K562 (cell line): Measurements from ENCODE around the gene FEV. TPM values are rescaled to one million over a fixed set of nuclear protein-coding genes. Genes with fewer than 3 reads are reported as not detected.

ENCODE experiments used
- ATAC-seq: fragments of 200-7000 bp; cut with Tn5 transposase; 3 replicates; pipeline ENCODE4 v1.9.1; 2020; ENCODE audit warnings: moderate library complexity
- BruUV-seq: library from RNA; stranded (reverse); fragments of 400-500 nt; replicated peaks from 2 replicates; lab custom pipeline; 2021; lab: Mats Ljungman, UMichigan
- CTCF ChIA-PET: fragments of 300-600 bp; formaldehyde crosslinking; extraction: SDS; loops from one replicate; lab custom pipeline; 2021; ENCODE audit warnings: low intra/inter-chr PET ratio; lab: Yijun Ruan, JAX
- POLR2A ChIA-PET: fragments of 300-600, 350-650 bp; sonication (Branson Sonifier 250); formaldehyde crosslinking; extraction: SDS; loops from one replicate; lab custom pipeline; 2021; ENCODE audit warnings: antibody characterized with exemption, inconsistent platforms; lab: Yijun Ruan, JAX
- DNase-seq, 4 experiments: peaks; one replicate each; pipeline versions ENCODE4 v3.0.0 to v3.0.0-alpha.2; 2011 to 2018; ENCODE audit warnings: low spot score in 3 of 4, mixed read lengths in 3 of 4; ENCODE audit errors: extremely low read depth in 1 of 4
- FAIRE-seq: peaks from 2 replicates; lab custom pipeline; 2011; peaks lifted over from hg19 to GRCh38; lab: Jason Lieb, UNC
- H2AFZ ChIP-seq: 2 replicates; pipeline ENCODE4 v1.6.0; 2011; ENCODE audit warnings: low read depth, low read length, control low read depth, inconsistent platforms
- H3K27ac ChIP-seq: fragments of 200-600 bp; 3 replicates; pipeline ENCODE4 v1.8.0; 2011; ENCODE audit warnings: low read depth, mild to moderate bottlenecking, control low read depth, inconsistent platforms, low read length, moderate library complexity, mixed read lengths; ENCODE audit errors: extremely low read depth
- H3K27me3 ChIP-seq, 2 experiments: fragments of 300-600 bp in 1 of 2; 2 replicates in 1 of 2; 3 replicates in 1 of 2; pipeline versions ENCODE4 v1.6.0 to v1.8.0; 2011; ENCODE audit warnings: inconsistent platforms in 2 of 2, low read length in 2 of 2, mild to moderate bottlenecking in 1 of 2, mixed read lengths in 1 of 2, moderate library complexity in 1 of 2; ENCODE audit not compliant: control insufficient read depth in 2 of 2, insufficient read depth in 2 of 2
- H3K36me3 ChIP-seq: fragments of 300-600 bp; 3 replicates; pipeline ENCODE4 v1.8.0; 2011; ENCODE audit warnings: mild to moderate bottlenecking, low read length, inconsistent platforms; ENCODE audit not compliant: control insufficient read depth, insufficient read depth
- H3K4me1 ChIP-seq, 2 experiments: fragments of 200-600 bp in 1 of 2; replicated peaks in 1 of 2; 2 replicates in 1 of 2; 3 replicates in 1 of 2; pipeline versions ENCODE4 v1.5.1 to v1.8.0; 2011; ENCODE audit warnings: inconsistent platforms in 2 of 2, low read length in 2 of 2, mild to moderate bottlenecking in 1 of 2, mixed read lengths in 1 of 2, moderate library complexity in 1 of 2; ENCODE audit not compliant: control insufficient read depth in 2 of 2, insufficient read depth in 2 of 2
- H3K4me2 ChIP-seq: 2 replicates; pipeline ENCODE4 v1.6.1; 2011; ENCODE audit warnings: low read length, control low read depth, inconsistent platforms, mixed read lengths; ENCODE audit not compliant: insufficient read depth
- H3K4me3 ChIP-seq: fragments of 200-600 bp; sonication (generic), shearing (Covaris generic); 2 replicates; pipeline ENCODE4 v1.5.1; 2016; ENCODE audit warnings: control low read depth, inconsistent platforms
- H3K79me2 ChIP-seq: fragments of 200-600 bp; 3 replicates; pipeline ENCODE4 v1.8.0; 2011; ENCODE audit warnings: low read length, inconsistent platforms; ENCODE audit not compliant: control insufficient read depth, insufficient read depth
- H3K9ac ChIP-seq, 2 experiments: 2 replicates each; pipeline versions ENCODE4 v1.6.0 to v1.6.1; 2011; ENCODE audit warnings: low read depth in 2 of 2, low read length in 2 of 2, control low read depth in 1 of 2, inconsistent platforms in 1 of 2, mild to moderate bottlenecking in 1 of 2, mixed read lengths in 1 of 2; ENCODE audit not compliant: insufficient read depth in 1 of 2
- H3K9me1 ChIP-seq: one replicate; pipeline ENCODE4 v1.6.0; 2011; ENCODE audit warnings: inconsistent platforms, mild to moderate bottlenecking, low read length, moderate library complexity; ENCODE audit not compliant: control insufficient read depth, insufficient read depth
- H3K9me3 ChIP-seq: replicated peaks from 2 replicates; pipeline ENCODE4 v1.5.1; 2011; ENCODE audit warnings: low read depth, low read length, inconsistent platforms; ENCODE audit not compliant: control insufficient read depth, insufficient read depth
- H4K20me1 ChIP-seq: replicated peaks from 2 replicates; pipeline ENCODE4 v1.6.1; 2011; ENCODE audit warnings: low read length, inconsistent platforms, mixed read lengths; ENCODE audit not compliant: control insufficient read depth, insufficient read depth
- ATF7 ChIP-seq: fragments of 450-650 bp; IDR thresholded peaks from 2 replicates; pipeline ENCODE4 v1.7.1; 2014; ENCODE audit warnings: mild to moderate bottlenecking, moderate library complexity
- FOXA3 ChIP-seq, 2 experiments: fragments of 450-650 bp in 1 of 2; sonication (generic) in 1 of 2; formaldehyde crosslinking; IDR thresholded peaks in 1 of 2; conservative IDR thresholded peaks in 1 of 2; 2 replicates each; pipeline versions ENCODE4 v1.4.0 to v1.8.0; 2020 to 2022; ENCODE audit warnings: mild to moderate bottlenecking in 2 of 2, missing genetic modification reagents in 1 of 2
- GABPB2 ChIP-seq: fragments of 250-450 bp; sonication (Bioruptor Pico); conservative IDR thresholded peaks from 2 replicates; pipeline ENCODE4 v1.5.1; 2021; ENCODE audit warnings: mild to moderate bottlenecking
- KAT7 ChIP-seq: sonication (generic); formaldehyde crosslinking; IDR thresholded peaks from 2 replicates; pipeline ENCODE4 v1.8.0; 2022; ENCODE audit warnings: missing genetic modification reagents, mild to moderate bottlenecking, borderline replicate concordance
- KDM2B ChIP-seq: fragments of 250-450 bp; sonication (Bioruptor Pico); IDR thresholded peaks from 2 replicates; pipeline ENCODE4 v1.8.0; 2021; ENCODE audit warnings: mild to moderate bottlenecking, moderate library complexity
- LCOR ChIP-seq: sonication (generic); formaldehyde crosslinking; IDR thresholded peaks from 2 replicates; pipeline ENCODE4 v1.8.0; 2022; ENCODE audit warnings: mild to moderate bottlenecking, missing genetic modification reagents
- MTA2 ChIP-seq: fragments of 450-650 bp; IDR thresholded peaks from 2 replicates; pipeline ENCODE4 v1.6.1; 2016; ENCODE audit warnings: low read depth
- SAFB ChIP-seq: fragments of 200-400 bp; formaldehyde crosslinking; IDR thresholded peaks from 2 replicates; pipeline ENCODE4 v1.6.1; 2017; ENCODE audit warnings: low read depth, low read length, borderline replicate concordance
- SOX6 ChIP-seq: fragments of 450-650 bp; IDR thresholded peaks from 2 replicates; pipeline ENCODE4 v1.6.1; 2014; ENCODE audit warnings: mild to moderate bottlenecking
- TARDBP ChIP-seq: fragments of 450-650 bp; IDR thresholded peaks from 2 replicates; pipeline ENCODE4 v1.6.1; 2016
- ZFP1 ChIP-seq: fragments of 450-650 bp; formaldehyde crosslinking; IDR thresholded peaks from 2 replicates; pipeline ENCODE4 v1.4.0; 2020; ENCODE audit warnings: mild to moderate bottlenecking, mixed read lengths
- ZFP30 ChIP-seq: fragments of 250-450 bp; sonication (Bioruptor Pico); IDR thresholded peaks from 2 replicates; pipeline ENCODE4 v1.8.0; 2022; ENCODE audit warnings: moderate library complexity, mild to moderate bottlenecking, inconsistent platforms, borderline replicate concordance
- ZNF175 ChIP-seq: fragments of 200-800 bp; sonication (Bioruptor generic); IDR thresholded peaks from 2 replicates; pipeline ENCODE4 v1.6.1; 2016; ENCODE audit warnings: low read depth, mild to moderate bottlenecking, missing genetic modification characterization, missing compliant biosample characterization
- ZNF699 ChIP-seq: fragments of 250-450 bp; sonication (Bioruptor Pico); IDR thresholded peaks from 2 replicates; pipeline ENCODE4 v1.8.0; 2021; ENCODE audit warnings: mild to moderate bottlenecking, moderate library complexity; ENCODE audit not compliant: insufficient replicate concordance
- ZNF77 ChIP-seq: fragments of 250-450 bp; sonication (Bioruptor Pico); IDR thresholded peaks from 2 replicates; pipeline ENCODE4 v1.5.0; 2020
- ZNF830 ChIP-seq: fragments of 250-450 bp; sonication (Bioruptor Pico); IDR thresholded peaks from 2 replicates; pipeline ENCODE4 v1.5.0; 2021; ENCODE audit warnings: mild to moderate bottlenecking
- WGBS: fragments of 100-300 bp; shearing (Covaris generic); methylation state at CpG from one replicate; pipeline ENCODE4 v1.1.6; 2016; ENCODE audit warnings: low coverage, mixed read lengths; ENCODE audit not compliant: insufficient coverage; ENCODE audit errors: missing lambda C conversion rate; 5-methylcytosine and 5-hydroxymethylcytosine counted together
- in situ Hi-C: fragments of 300-500 bp; cut with MboI; formaldehyde crosslinking; loops from 4 replicates; pipeline ENCODE4 v1.15.0; 2018; ENCODE audit warnings: inconsistent platforms, mixed read lengths
- intact Hi-C: fragments of 100-400 bp; cut with micrococcal nuclease; formaldehyde crosslinking; loops from 2 replicates; pipeline ENCODE4 v1.14.2; 2022
- polyA plus RNA-seq, 8 experiments: library from polyadenylated mRNA; depleted of rRNA in 4 of 8; stranded (reverse) in 5 of 8; unstranded in 3 of 8; fragments of >200 nt; fragmentation: Nextera tagmentation in 2 of 8; fragmentation: Illumina TruSeq in 1 of 8; extraction: Ambion mirVana in 2 of 8; extraction: Trizol in 1 of 8; gene quantifications; 2 replicates each; pipeline versions ENCODE4 v1.2.1 to v1.2.3, GENCODE V29; 2011 to 2014; ENCODE audit warnings: inconsistent platforms in 1 of 8, missing spikeins in 1 of 8
- total RNA-seq, 7 experiments: library from RNA; depleted of rRNA in 6 of 7; stranded (reverse); fragments of >200 nt in 6 of 7; fragmentation: Illumina TruSeq in 2 of 7; extraction: Trizol in 2 of 7; gene quantifications; 2 replicates each; pipeline versions ENCODE4 v1.2.1 to v1.2.3, GENCODE V29; 2011 to 2021; ENCODE audit warnings: low replicate concordance in 1 of 7
- TF ChIP-seq, protein P1 (sequence below): fragments of 250-450 bp; sonication (Bioruptor Pico); IDR thresholded peaks from 2 replicates; pipeline ENCODE4 v1.4.0; 2020; ENCODE audit warnings: borderline replicate concordance
- TF ChIP-seq, protein P2 (sequence below): IDR thresholded peaks from 2 replicates; pipeline ENCODE4 v1.6.1; 2011; ENCODE audit warnings: borderline replicate concordance, low read depth, mild to moderate bottlenecking, moderate library complexity, low read length; ENCODE audit not compliant: insufficient read depth, poor library complexity, severe bottlenecking
- TF ChIP-seq, protein P3 (sequence below): fragments of 250-450 bp; sonication (Bioruptor Pico); IDR thresholded peaks from 2 replicates; pipeline ENCODE4 v1.5.0; 2021

The FEV gene
- total and polyA plus RNA-seq, 9 of the 15 experiments (the other 6 are each of a cell fraction or from before 2014, with no cell fraction given): 0.08 to 1.6 (median 0.62) TPM; not detected in 1

DNA sequence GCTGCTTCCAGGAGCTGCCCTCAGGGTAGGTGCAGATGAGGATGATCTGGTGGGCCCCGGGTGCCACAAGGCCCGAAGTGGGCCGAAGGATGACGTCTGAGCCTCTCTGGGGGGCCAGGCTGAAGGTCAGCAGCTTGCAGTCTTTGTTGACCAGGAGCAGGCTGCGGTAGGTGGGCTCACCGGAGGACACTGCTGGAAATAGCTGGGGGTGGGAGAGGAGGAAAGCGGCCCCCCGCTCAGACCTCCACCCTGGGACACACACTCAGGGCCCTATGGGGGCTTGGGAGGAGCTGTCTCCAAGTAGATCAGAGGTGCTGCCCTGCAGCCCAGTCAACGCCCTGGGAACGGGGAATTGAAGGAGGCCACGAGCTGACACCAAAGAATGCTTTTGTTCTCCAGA, 39.1 kb upstream of the FEV start:
- 0% methylated on average over 5 of the region's 11 CpGs for WGBS
- POLR2A ChIA-PET: no interaction called here
- in situ Hi-C loops: loop anchor here (10.0 kb wide), 1 partner anchor 131 kb away; no protein-coding TSS in a partner anchor

More for the DNA sequence above, 39.1 kb upstream of the FEV start:
- no peak overlapping the region for H3K4me2 ChIP-seq
- H3K4me3 ChIP-seq: no peak overlapping the region
- DNase-seq (no peak), ATAC-seq (no peak), FAIRE-seq (no peak)
- TF ChIP-seq SAFB: no peak
- TF ChIP-seq, protein P1, sequence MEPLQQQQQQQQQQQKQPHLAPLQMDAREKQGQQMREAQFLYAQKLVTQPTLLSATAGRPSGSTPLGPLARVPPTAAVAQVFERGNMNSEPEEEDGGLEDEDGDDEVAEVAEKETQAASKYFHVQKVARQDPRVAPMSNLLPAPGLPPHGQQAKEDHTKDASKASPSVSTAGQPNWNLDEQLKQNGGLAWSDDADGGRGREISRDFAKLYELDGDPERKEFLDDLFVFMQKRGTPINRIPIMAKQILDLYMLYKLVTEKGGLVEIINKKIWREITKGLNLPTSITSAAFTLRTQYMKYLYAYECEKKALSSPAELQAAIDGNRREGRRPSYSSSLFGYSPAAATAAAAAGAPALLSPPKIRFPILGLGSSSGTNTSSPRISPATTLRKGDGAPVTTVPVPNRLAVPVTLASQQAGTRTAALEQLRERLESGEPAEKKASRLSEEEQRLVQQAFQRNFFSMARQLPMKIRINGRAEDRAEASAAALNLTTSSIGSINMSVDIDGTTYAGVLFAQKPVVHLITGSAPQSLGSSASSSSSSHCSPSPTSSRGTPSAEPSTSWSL (CRISPR knock-in tag): no peak
- TF ChIP-seq ZNF830 (CRISPR knock-in tag): no peak
- TF ChIP-seq KDM2B (CRISPR knock-in tag): no peak
- no peak for TF ChIP-seq ZNF175 (CRISPR knock-in tag)
- TF ChIP-seq MTA2: no peak
- TF ChIP-seq KAT7 (CRISPR knock-in tag): no peak
- no peak for TF ChIP-seq GABPB2 (CRISPR knock-in tag)
- TF ChIP-seq, protein P2, sequence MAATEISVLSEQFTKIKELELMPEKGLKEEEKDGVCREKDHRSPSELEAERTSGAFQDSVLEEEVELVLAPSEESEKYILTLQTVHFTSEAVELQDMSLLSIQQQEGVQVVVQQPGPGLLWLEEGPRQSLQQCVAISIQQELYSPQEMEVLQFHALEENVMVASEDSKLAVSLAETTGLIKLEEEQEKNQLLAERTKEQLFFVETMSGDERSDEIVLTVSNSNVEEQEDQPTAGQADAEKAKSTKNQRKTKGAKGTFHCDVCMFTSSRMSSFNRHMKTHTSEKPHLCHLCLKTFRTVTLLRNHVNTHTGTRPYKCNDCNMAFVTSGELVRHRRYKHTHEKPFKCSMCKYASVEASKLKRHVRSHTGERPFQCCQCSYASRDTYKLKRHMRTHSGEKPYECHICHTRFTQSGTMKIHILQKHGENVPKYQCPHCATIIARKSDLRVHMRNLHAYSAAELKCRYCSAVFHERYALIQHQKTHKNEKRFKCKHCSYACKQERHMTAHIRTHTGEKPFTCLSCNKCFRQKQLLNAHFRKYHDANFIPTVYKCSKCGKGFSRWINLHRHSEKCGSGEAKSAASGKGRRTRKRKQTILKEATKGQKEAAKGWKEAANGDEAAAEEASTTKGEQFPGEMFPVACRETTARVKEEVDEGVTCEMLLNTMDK: no peak
- TF ChIP-seq ZNF77 (CRISPR knock-in tag): no peak
- no peak for TF ChIP-seq FOXA3 (CRISPR knock-in tag; conservative IDR thresholded peaks at IDR 0.05 in 1 of 2, IDR thresholded peaks at IDR 0.05 in 1 of 2)
- no peak for TF ChIP-seq TARDBP
- TF ChIP-seq, protein P3, sequence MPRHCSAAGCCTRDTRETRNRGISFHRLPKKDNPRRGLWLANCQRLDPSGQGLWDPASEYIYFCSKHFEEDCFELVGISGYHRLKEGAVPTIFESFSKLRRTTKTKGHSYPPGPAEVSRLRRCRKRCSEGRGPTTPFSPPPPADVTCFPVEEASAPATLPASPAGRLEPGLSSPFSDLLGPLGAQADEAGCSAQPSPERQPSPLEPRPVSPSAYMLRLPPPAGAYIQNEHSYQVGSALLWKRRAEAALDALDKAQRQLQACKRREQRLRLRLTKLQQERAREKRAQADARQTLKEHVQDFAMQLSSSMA: no peak
- TF ChIP-seq SOX6: no peak
- TF ChIP-seq ZFP1: no peak
- TF ChIP-seq ZFP30: no peak
- no peak for TF ChIP-seq ZNF699 (CRISPR knock-in tag)
- TF ChIP-seq ATF7: no peak
- TF ChIP-seq LCOR: no peak
- H3K36me3 ChIP-seq: no peaks in the 10 kb centered on the region
- intact Hi-C loops: no loop called here
- H3K79me2 ChIP-seq: no peaks in the 10 kb centered on the region
- CTCF ChIA-PET: no interaction called here
- no peak overlapping the region for H2AFZ ChIP-seq
- H3K27me3 ChIP-seq: peaks cover 0 to 65% of the 10 kb centered on the region in 2 experiments; a peak in 4 of 5 replicates
- H4K20me1 ChIP-seq: peaks cover 4% of the 10 kb centered on the region; the same call in 1 of the 2 replicates
- no peaks in the 10 kb centered on the region for H3K9me3 ChIP-seq
- no peaks in the 10 kb centered on the region for H3K4me1 ChIP-seq
- H3K9ac ChIP-seq: no peak overlapping the region
- BruUV-seq: no TSS peak
- H3K9me1 ChIP-seq: no peaks in the 10 kb centered on the region
- no peak overlapping the region for H3K27ac ChIP-seq
